ENCODE data around the gene TUBA3C.
"Not testable (repeated sequence)": the region's sequence is repeated elsewhere in the genome, so short reads cannot be mapped to it uniquely, and the experiment has no call there.

Gene TUBA3C

DNA sequence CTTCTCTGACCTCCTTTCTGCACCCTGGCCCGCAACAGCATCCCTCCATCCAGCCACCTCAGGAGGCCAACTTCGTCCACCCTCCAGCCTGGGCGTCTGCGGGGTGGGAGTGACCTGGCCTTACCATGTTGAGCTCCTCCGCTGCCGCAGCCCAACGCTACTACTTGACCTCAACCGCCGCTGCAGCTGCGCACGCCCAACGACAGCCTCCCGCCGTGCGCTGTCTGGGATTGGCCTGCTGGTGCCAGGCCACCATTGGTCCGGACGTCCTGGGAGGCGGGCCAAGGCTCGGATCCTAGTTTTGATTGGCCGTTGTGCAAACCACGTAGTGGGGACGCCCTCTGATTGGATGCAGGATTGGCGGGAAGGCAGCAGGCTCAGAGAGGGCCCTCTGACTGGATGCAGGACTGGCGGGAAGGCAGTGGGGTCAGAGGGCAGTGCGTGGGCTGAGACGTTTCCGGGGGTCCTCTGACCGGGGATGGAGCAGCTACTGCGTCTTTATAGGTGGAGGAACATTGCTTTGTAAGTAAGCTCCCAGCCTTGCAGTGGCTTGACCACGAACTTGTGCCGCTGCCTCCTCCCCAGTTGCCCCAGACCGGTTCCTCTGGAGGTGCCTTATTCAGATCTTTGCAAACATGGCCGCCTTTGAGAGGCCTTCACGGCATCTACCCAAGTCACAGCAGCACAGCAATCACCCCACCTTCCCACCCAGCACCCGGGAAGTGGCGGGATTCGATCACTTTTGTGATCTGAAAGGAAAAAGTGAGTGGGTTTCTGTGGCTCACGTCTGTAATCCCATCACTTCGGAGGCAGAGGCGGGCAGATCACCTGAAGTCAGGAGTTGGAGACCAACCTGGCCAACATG is at the start of gene TUBA3C:
TUBA3C (minus strand) TSS at position 204 of the 865 bp plus-strand sequence; CDS start at position 127, 77 bp downstream.
- TF ChIP-seq, protein P1, sequence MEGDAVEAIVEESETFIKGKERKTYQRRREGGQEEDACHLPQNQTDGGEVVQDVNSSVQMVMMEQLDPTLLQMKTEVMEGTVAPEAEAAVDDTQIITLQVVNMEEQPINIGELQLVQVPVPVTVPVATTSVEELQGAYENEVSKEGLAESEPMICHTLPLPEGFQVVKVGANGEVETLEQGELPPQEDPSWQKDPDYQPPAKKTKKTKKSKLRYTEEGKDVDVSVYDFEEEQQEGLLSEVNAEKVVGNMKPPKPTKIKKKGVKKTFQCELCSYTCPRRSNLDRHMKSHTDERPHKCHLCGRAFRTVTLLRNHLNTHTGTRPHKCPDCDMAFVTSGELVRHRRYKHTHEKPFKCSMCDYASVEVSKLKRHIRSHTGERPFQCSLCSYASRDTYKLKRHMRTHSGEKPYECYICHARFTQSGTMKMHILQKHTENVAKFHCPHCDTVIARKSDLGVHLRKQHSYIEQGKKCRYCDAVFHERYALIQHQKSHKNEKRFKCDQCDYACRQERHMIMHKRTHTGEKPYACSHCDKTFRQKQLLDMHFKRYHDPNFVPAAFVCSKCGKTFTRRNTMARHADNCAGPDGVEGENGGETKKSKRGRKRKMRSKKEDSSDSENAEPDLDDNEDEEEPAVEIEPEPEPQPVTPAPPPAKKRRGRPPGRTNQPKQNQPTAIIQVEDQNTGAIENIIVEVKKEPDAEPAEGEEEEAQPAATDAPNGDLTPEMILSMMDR (IDR thresholded peaks at IDR 0.05; ENCODE audit: low read depth, low read length, missing control alignments), result no peak
- no peak for DNase-seq (ENCODE audit: low read depth)
- in situ Hi-C loops (cut with HindIII; ENCODE audit: low sequenced_read_pairs), result no loop called here
- H3K4me3 ChIP-seq (ENCODE audit: low read depth, low read length), result no peak within 1 kb of the TSS

DNA sequence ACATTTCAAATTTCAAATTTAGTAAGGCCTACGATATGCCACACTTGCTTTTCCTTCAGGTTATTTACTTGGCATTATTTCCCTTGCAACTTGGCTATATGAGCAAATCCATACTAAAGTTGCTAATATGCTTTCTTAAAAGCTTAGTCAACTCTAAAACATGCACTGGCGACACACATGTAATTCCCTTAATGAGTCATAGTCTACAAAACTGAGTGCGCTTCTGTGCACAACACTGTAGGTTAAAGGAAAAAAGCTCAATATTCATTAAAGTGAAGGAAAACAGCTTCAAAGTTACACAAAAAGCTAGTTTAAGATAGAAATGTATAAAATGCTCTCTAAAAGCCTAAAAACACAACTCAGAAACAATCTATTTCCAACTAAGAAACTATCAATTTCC is 25.8 kb upstream of the TUBA3C start:
- H3K4me3 ChIP-seq (ENCODE audit: low read depth, low read length); in situ Hi-C loops (cut with HindIII; ENCODE audit: low sequenced_read_pairs); DNase-seq (ENCODE audit: low read depth): not testable (repeated sequence)

DNA sequence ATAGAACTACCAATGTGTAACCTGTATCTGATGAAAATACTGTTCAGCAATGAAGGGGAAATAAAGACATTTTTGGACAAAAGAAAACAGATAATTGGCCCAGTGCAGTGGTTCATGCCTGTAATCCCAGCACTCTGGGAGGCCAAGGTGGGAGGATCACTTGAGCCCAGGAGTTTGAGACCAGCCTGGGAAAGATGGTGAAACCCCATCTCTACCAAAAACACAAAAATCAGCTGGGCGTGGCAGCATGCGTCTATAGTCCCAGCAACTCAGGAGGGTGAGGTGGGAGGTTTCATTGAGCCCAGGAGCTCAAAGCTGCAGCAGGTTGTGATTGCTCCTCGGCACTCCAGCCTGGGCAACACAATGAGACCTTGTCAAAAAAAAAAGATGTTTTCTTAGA is 11.0 kb upstream of the TUBA3C start:
- H3K4me3 ChIP-seq (ENCODE audit: low read depth, low read length); DNase-seq (ENCODE audit: low read depth); in situ Hi-C loops (cut with HindIII; ENCODE audit: low sequenced_read_pairs): not testable (repeated sequence)

DNA sequence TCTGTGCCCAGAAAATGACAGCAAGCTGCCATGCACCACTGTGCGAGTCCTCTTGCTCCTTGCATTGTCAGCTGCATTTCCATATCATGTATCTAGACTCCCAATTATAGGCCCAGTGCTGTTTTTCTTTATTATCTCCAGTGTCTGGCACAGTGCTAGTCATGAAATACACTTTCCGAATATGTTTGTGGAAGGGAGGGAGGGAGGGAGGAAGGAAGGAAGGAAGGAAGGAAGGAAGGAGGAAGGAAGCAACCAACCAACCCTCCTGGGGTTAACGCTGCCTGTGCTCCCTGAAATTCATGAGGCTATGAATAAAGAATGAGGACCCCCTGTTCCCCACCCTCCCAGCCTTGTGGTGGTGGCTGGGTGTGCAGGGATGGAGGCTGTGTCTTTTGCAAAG is 8.3 kb upstream of the TUBA3C start:
- in situ Hi-C loops (cut with HindIII; ENCODE audit: low sequenced_read_pairs); H3K4me3 ChIP-seq (ENCODE audit: low read depth, low read length); DNase-seq (ENCODE audit: low read depth): not testable (repeated sequence)

DNA sequence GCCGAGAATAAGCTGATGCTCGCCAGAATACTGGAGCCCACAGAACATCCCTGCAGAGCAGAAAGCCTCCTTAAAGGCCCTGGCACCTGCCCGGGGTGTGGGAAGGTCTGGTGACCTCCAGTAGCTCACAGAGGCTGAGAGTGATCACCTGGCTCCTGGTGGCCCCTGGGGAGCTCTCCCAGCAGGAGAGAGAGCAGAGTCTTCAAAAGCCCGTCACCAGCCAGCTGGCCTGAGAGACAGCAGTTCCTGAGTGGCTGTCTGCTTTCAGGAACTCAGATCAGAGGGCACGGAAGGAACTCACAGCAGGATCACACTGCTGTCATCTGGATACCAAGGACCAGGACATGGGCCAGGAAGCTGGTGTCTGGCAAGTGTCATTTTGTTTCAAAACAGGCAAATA is 7.7 kb upstream of the TUBA3C start:
- DNase-seq (ENCODE audit: low read depth); in situ Hi-C loops (cut with HindIII; ENCODE audit: low sequenced_read_pairs); H3K4me3 ChIP-seq (ENCODE audit: low read depth, low read length): not testable (repeated sequence)

DNA sequence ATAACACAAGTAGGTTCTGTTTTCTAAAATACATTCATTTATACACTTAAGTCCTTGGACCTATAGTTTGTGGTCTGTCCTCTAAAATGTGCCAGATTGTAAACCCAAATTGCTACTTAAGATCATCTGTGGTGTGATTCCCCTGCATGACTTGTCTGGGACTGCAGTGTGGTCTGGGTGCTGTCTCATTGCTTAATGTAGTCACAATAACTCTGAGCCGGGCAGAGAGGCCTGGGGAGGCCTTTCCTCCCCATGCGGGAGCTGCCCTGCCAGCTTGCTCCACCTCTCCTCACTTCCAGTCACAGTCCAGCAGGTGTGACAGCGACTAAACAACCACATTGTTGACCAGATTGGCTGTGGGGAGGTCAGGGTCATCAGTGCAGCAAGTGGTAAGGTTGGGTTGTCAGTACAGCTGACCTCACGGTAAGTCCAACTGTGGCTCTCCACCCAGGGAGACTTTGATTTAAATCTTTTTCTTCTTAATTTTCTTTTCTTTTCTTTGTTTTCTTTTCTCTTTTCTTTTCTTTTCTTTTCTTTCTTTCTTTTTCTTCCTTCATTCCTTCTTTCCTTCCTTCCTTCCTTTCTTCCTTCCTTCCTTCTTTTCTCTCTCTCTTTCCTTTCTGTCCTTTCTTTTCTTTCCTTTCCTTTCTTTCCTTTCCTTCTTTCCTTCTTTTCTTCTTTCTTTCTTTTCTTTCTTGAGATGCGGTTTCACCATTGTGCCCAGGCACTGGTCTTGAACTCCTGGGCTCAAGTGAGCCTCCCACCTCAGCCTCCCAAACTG is 4.4 kb upstream of the TUBA3C start:
- DNase-seq (ENCODE audit: low read depth), result no peak
- no peak overlapping the region for H3K4me3 ChIP-seq (ENCODE audit: low read depth, low read length)
- in situ Hi-C loops (cut with HindIII; ENCODE audit: low sequenced_read_pairs), result no loop called here
- TF ChIP-seq, protein P1 (IDR thresholded peaks at IDR 0.05; ENCODE audit: low read depth, low read length, missing control alignments), result no peak

DNA sequence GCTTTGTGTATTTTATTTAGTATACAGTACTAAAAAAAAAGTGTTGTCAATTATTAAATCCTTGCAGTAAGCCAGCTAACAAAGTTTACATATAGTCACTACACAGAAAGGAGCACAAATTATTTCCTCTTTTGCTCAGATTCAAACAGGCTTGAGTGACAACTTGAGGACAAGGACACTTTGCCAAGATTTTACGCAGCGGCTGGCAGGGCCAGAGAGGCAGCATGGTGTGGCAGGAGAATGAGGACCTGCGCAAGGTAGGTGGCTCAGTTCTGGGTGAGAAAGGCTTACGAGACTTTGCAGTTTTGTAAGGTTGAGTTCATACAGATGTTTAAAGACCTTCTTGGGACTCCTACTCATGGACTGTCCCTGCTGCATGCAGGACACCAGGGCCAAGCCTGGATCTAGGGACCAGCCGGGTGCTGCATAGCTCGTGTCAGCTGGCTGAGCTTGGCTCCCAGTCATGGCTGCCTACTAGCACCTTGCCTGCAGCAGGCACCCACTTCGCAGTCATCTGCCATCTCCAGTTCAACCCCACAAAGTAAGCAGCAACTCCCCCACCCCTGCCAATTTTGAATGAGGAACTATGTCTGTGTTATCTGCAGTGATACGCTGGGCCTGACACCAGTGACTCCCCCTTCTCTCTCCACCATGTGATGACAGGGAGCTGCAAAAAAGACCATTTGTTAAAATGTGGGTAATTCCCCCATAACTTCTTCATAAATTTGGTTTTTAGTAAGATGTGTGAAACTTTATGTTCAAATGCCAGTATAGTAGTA is 3.7 kb upstream of the TUBA3C start:
- H3K4me3 ChIP-seq (ENCODE audit: low read depth, low read length), result no peak overlapping the region
- no peak for DNase-seq (ENCODE audit: low read depth)
- in situ Hi-C loops (cut with HindIII; ENCODE audit: low sequenced_read_pairs), result no loop called here
- TF ChIP-seq, protein P1 (IDR thresholded peaks at IDR 0.05; ENCODE audit: low read depth, low read length, missing control alignments), result no peak

DNA sequence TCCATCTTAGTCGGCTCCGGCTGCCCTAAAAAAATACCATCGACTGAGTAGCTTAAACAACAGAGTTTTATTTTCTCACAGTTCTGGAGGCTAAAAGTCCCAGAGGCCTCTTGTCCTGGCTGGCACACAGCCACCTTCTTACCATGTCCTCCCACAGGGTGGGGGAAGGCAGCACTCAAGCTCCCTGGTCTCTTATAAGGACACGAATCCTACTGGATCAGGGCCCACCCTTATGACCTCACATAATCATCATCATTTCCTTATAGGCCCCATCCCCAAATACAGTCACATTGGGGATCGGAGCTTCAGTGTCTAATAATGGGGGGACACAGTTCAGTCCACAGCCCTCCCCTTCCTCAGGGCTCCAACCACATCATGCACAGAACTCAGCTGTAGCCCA is 2.6 kb upstream of the TUBA3C start:
- H3K4me3 ChIP-seq (ENCODE audit: low read depth, low read length), result no peak overlapping the region
- in situ Hi-C loops (cut with HindIII; ENCODE audit: low sequenced_read_pairs), result no loop called here
- TF ChIP-seq, protein P1 (IDR thresholded peaks at IDR 0.05; ENCODE audit: low read depth, low read length, missing control alignments), result no peak
- DNase-seq (ENCODE audit: low read depth), result no peak
